Adrenal gland (tissue), 5 donors: ENCODE results near the gene EYA3.

Experiments used
- POLR2A ChIP-seq, 2 donors: fragments of 450-650 bp; IDR thresholded peaks; one replicate each; pipeline ENCODE4 v1.6.1; 2017; ENCODE audit warnings: antibody characterized with exemption in 2 of 2, mild to moderate bottlenecking in 2 of 2, moderate library complexity in 1 of 2
- TF ChIP-seq, protein P1 (sequence below), 6 experiments: fragments of 450-650 bp in 4 of 6; fragments of 200-600 bp in 2 of 6; sonication (generic) in 1 of 6; IDR thresholded peaks; 1 replicate in 5 of 6; 2 replicates in 1 of 6; pipeline versions ENCODE4 v1.5.1 to v1.8.0; 2016 to 2021; ENCODE audit warnings: antibody characterized with exemption in 6 of 6, mild to moderate bottlenecking in 2 of 6, moderate library complexity in 1 of 6
- donor health status: DM: no; HTN: no; CAD: no.

DNA sequence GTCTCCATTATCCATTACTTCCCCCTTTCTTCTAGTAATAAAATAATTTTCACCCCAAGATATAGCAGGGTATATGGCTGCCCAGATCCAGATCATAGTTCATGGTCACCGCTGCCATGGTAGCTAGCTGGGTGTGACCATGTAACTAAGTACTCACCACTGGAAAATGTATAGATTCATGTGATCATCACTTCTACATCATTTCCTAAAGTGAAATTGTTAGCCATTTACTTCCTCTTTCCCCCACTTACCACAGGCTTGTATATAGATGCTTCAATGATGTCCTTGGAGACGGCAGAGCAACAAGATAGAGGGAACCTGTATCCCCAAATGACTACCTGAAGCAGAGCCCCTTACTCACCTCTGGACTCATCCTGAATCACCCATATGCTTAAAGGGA, 22.7 kb upstream of the EYA3 start:
- TF ChIP-seq, protein P1, sequence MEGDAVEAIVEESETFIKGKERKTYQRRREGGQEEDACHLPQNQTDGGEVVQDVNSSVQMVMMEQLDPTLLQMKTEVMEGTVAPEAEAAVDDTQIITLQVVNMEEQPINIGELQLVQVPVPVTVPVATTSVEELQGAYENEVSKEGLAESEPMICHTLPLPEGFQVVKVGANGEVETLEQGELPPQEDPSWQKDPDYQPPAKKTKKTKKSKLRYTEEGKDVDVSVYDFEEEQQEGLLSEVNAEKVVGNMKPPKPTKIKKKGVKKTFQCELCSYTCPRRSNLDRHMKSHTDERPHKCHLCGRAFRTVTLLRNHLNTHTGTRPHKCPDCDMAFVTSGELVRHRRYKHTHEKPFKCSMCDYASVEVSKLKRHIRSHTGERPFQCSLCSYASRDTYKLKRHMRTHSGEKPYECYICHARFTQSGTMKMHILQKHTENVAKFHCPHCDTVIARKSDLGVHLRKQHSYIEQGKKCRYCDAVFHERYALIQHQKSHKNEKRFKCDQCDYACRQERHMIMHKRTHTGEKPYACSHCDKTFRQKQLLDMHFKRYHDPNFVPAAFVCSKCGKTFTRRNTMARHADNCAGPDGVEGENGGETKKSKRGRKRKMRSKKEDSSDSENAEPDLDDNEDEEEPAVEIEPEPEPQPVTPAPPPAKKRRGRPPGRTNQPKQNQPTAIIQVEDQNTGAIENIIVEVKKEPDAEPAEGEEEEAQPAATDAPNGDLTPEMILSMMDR (IDR thresholded peaks at IDR 0.05): no peak
- TF ChIP-seq POLR2A (IDR thresholded peaks at IDR 0.05): no peak
